CD4-positive, alpha-beta T cell treated with Interleukin-15 for 1 hour (primary cell): Measurements from ENCODE around the gene DLL3.
"Not testable (repeated sequence)": the region's sequence is repeated elsewhere in the genome, so short reads cannot be mapped to it uniquely, and the experiment has no call there.

Source experiments
- DNase-seq: peaks from one replicate; pipeline ENCODE4 v3.0.0-alpha.2; 2020

DLL3 gene

GRCh38 chr19:39498798-39499642, at the start of gene DLL3:
Gene DLL3, plus strand, starts transcription at chr19:39498947. Its CDS starts 28 bp downstream, at chr19:39498975.
- no peak for DNase-seq

GRCh38 chr19:39449116-39449797, 49.5 kb upstream of the DLL3 start:
- no peak for DNase-seq

- DNase-seq = not testable (repeated sequence)
These were observed 47.5 kb upstream of the DLL3 start for GRCh38 chr19:39451257-39451656.

- DNase-seq = no peak
These were observed 35.3 kb upstream of the DLL3 start for GRCh38 chr19:39463403-39463802.

- DNase-seq = no peak
These were observed 32.6 kb upstream of the DLL3 start for GRCh38 chr19:39465956-39466747.

- no peak for DNase-seq
These were observed 30.8 kb upstream of the DLL3 start for GRCh38 chr19:39467941-39468340.

- no peak for DNase-seq
These were observed 29.7 kb upstream of the DLL3 start for GRCh38 chr19:39469036-39469435.

GRCh38 chr19:39469567-39469966, 29.2 kb upstream of the DLL3 start:
- no peak for DNase-seq

- no peak for DNase-seq
These were observed 27.9 kb upstream of the DLL3 start for GRCh38 chr19:39470724-39471339.

- DNase-seq = no peak
These were observed 26.8 kb upstream of the DLL3 start for GRCh38 chr19:39471756-39472536.

- DNase-seq = no peak
These were observed 25.9 kb upstream of the DLL3 start for GRCh38 chr19:39472746-39473442.

- DNase-seq = no peak
These were observed 25.2 kb upstream of the DLL3 start for GRCh38 chr19:39473443-39473960.

GRCh38 chr19:39474139-39474620, 24.6 kb upstream of the DLL3 start:
- DNase-seq = peak; percentile 62

- DNase-seq = no peak
These were observed 23.0 kb upstream of the DLL3 start for GRCh38 chr19:39475748-39476147.

- not testable (repeated sequence) for DNase-seq
These were observed 19.4 kb upstream of the DLL3 start for GRCh38 chr19:39479319-39479801.

- no peak for DNase-seq
These were observed 18.8 kb upstream of the DLL3 start for GRCh38 chr19:39479916-39480315.

- DNase-seq = peak; percentile 94
These were observed 18.2 kb upstream of the DLL3 start, which contains the start of gene TIMM50 for GRCh38 chr19:39480337-39481228. Gene TIMM50, plus strand, starts transcription at chr19:39480838. Its CDS starts 16 bp downstream, at chr19:39480854.

GRCh38 chr19:39481229-39481545, 17.6 kb upstream of the DLL3 start:
- DNase-seq = no peak

- no peak for DNase-seq
These were observed 17.1 kb upstream of the DLL3 start for GRCh38 chr19:39481676-39482075.

GRCh38 chr19:39483141-39483540, 15.6 kb upstream of the DLL3 start:
- DNase-seq = no peak
